Tibial artery (tissue), 4 donors: ENCODE results near the gene IGFN1.

ENCODE experiments used
- DNase-seq, 2 donors: peaks; one replicate each; pipeline ENCODE4 v3.0.0-alpha.2; 2019
- H3K27ac ChIP-seq, 2 donors: fragments of 200-600 bp; sonication (generic) in 1 of 2; 1 replicate in 1 of 2; 2 replicates in 1 of 2; pipeline ENCODE4 v1.5.1; 2018 to 2019; ENCODE audit warnings: mild to moderate bottlenecking in 1 of 2
- H3K27me3 ChIP-seq, 2 donors: fragments of 200-600 bp; sonication (generic) in 1 of 2; one replicate each; pipeline versions ENCODE4 v1.5.1 to v1.6.0; 2016 to 2019
- H3K36me3 ChIP-seq, 3 donors: fragments of 200-600 bp; sonication (generic) in 2 of 3; one replicate each; pipeline ENCODE4 v1.5.1; 2016 to 2019; ENCODE audit warnings: mild to moderate bottlenecking in 2 of 3
- H3K4me1 ChIP-seq, 4 donors: fragments of 200-600 bp; sonication (generic) in 2 of 4; 1 replicate in 3 of 4; 2 replicates in 1 of 4; pipeline ENCODE4 v1.5.1; 2016 to 2019
- H3K4me3 ChIP-seq, 2 donors: fragments of 200-600 bp; sonication (generic) in 1 of 2; 1 replicate in 1 of 2; 2 replicates in 1 of 2; pipeline ENCODE4 v1.5.1; 2018 to 2019; ENCODE audit warnings: mild to moderate bottlenecking in 2 of 2
- H3K9me3 ChIP-seq, 3 donors: fragments of 200-600 bp; sonication (generic) in 1 of 3; one replicate each; pipeline ENCODE4 v1.5.1; 2016 to 2019
- CTCF ChIP-seq, 2 experiments: fragments of 200-600 bp in 1 of 2; fragments of 450-650 bp in 1 of 2; IDR thresholded peaks; one replicate each; pipeline ENCODE4 v1.5.1; 2017 to 2019; ENCODE audit warnings: antibody characterized with exemption in 2 of 2, mild to moderate bottlenecking in 1 of 2, moderate library complexity in 1 of 2
- intact Hi-C: fragments of 100-400 bp; cut with DNase I; formaldehyde crosslinking; loops from one replicate; pipeline ENCODE4 v1.15.0; 2023; ENCODE audit warnings: low total_unique reads

IGFN1 gene

DNA sequence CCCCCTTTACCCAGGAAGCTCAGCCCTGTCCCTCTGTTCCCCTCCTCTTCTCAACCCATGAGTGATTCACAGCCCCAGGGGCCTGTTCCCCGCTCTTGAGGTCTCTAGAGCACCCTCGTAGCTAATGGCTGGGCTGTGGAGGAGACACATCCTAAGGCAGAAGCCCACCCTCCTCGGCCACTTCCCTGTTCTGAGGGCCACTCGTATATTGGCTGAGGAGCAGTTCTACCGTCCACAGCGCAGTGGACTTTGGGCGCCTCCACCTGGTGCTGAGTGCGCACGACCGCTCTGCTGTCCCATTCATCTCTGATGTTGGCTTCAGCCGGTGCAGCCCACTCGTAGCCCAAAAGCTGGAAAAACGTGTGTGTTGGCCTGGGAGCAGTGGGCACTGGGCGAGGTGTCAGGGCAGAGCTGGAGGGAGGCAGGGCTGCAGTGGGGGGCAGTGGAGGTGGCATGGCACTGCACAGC lies 68.2 kb downstream of the IGFN1 start:
- no peak for DNase-seq
- H3K27ac ChIP-seq = no peak overlapping the region
- intact Hi-C loops = no loop called here
- no peaks in the 10 kb centered on the region for H3K9me3 ChIP-seq
- TF ChIP-seq CTCF (IDR thresholded peaks at IDR 0.05) = no peak
- peaks cover 0 to 54% of the 10 kb centered on the region in 2 donors for H3K27me3 ChIP-seq
- no peak overlapping the region for H3K4me3 ChIP-seq
- H3K4me1 ChIP-seq = peaks cover 0 to 12% (median 8%) of the 10 kb centered on the region in 4 donors
- H3K36me3 ChIP-seq = no peaks in the 10 kb centered on the region

- intact Hi-C loops = no loop called here
- no peak for TF ChIP-seq CTCF (IDR thresholded peaks at IDR 0.05)
- Histone ChIP-seq H3K9me3 (no peaks in the 10 kb centered on the region), H3K4me3 (no peak overlapping the region), H3K27me3 (peaks cover 0 to 57% of the 10 kb centered on the region in 2 donors), H3K36me3 (no peaks in the 10 kb centered on the region), H3K27ac (no peak overlapping the region), H3K4me1 (peaks cover 0 to 12% (median 8%) of the 10 kb centered on the region in 4 donors)
- DNase-seq = no peak
These were observed 69.0 kb downstream of the IGFN1 start for GRCh38 chr1:201259476-201260235.

GRCh38 chr1:201260236-201260590 lies 69.6 kb downstream of the IGFN1 start:
- Histone ChIP-seq H3K27ac (no peak overlapping the region), H3K36me3 (no peaks in the 10 kb centered on the region), H3K27me3 (peaks cover 0 to 53% of the 10 kb centered on the region in 2 donors), H3K4me1 (peaks cover 0 to 12% (median 8%) of the 10 kb centered on the region in 4 donors), H3K9me3 (no peaks in the 10 kb centered on the region), H3K4me3 (no peak overlapping the region)
- no peak for DNase-seq
- TF ChIP-seq CTCF (IDR thresholded peaks at IDR 0.05) = no peak
- intact Hi-C loops = no loop called here

DNA sequence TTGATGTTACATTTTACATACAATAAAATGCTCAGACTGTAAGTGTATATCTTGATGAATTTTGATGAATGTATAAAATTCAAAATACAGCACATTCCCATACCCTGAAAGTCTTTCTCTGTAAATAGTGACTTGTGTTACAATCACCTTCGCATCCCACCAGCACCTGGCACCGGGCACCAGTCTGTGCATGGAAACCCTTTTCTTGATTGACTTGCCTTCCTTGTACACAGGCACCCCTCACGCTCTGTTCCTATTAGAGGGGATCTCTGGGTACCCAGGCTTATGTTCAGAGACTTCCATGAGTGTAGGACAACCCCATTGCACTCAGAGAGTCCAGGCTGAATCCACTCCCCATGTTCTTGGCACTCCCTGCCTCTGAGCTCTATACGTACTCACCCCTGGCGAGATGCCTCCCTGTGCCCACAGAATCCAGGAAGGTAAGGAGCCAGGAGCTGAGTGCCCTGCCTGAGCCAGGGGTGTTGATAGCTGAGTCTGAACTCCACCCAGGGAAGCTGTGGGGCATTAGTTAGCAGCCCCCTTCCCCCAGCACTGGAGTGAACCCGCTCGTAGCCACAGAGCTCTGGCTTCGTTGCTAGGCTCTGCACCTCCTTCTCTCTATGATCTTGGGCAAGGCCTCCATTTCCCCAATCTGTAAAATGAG lies 70.2 kb downstream of the IGFN1 start:
- Histone ChIP-seq H3K36me3 (no peaks in the 10 kb centered on the region), H3K27ac (no peak overlapping the region), H3K9me3 (no peaks in the 10 kb centered on the region), H3K4me3 (no peak overlapping the region), H3K27me3 (peaks cover 0 to 49% of the 10 kb centered on the region in 2 donors), H3K4me1 (peaks cover 0 to 12% (median 8%) of the 10 kb centered on the region in 4 donors)
- intact Hi-C loops = no loop called here
- no peak for TF ChIP-seq CTCF (IDR thresholded peaks at IDR 0.05)
- no peak for DNase-seq

GRCh38 chr1:201261771-201262547 lies 71.3 kb downstream of the IGFN1 start:
- peaks cover 0 to 12% (median 8%) of the 10 kb centered on the region in 4 donors for H3K4me1 ChIP-seq
- no peak overlapping the region for H3K4me3 ChIP-seq
- H3K27me3 ChIP-seq = peaks cover 0 to 49% of the 10 kb centered on the region in 2 donors
- DNase-seq = no peak
- TF ChIP-seq CTCF (IDR thresholded peaks at IDR 0.05) = no peak
- intact Hi-C loops = no loop called here
- H3K36me3 ChIP-seq = no peaks in the 10 kb centered on the region
- H3K9me3 ChIP-seq = no peaks in the 10 kb centered on the region
- H3K27ac ChIP-seq = no peak overlapping the region
